Activated T-helper 2 cell treated with anti-CD3 and anti-CD28 coated beads, Interferon-gamma antibody, Interleukin-2, Interleukin-4, amounts not matched to agents 10 μg/mL and 5 μg/mL and 100 μg/mL, durations not matched to agents 14 hours and 24 hours and 36 hours (primary cell): ENCODE measurements around the gene NAGPA. TPM values are rescaled to one million over a fixed set of nuclear protein-coding genes. Genes with fewer than 3 reads are reported as not detected.

Source experiments
- DNase-seq: peaks from one replicate; pipeline ENCODE4 v3.0.0; 2021; ENCODE audit warnings: low spot score
- H3K27ac Mint-ChIP-seq: one replicate; pipeline ENCODE4 v1.8.0; 2021; ENCODE audit warnings: mixed read lengths
- H3K27me3 Mint-ChIP-seq: one replicate; pipeline ENCODE4 v1.8.0; 2021; ENCODE audit warnings: low read depth, mixed read lengths
- H3K36me3 Mint-ChIP-seq: one replicate; pipeline ENCODE4 v1.8.0; 2021; ENCODE audit warnings: low read depth, mixed read lengths
- H3K4me1 Mint-ChIP-seq: one replicate; pipeline ENCODE4 v1.8.0; 2021; ENCODE audit warnings: low read depth, mixed read lengths
- H3K4me3 Mint-ChIP-seq: one replicate; pipeline ENCODE4 v1.8.0; 2021; ENCODE audit warnings: low read depth, mild to moderate bottlenecking, moderate library complexity, mixed read lengths
- H3K9me3 Mint-ChIP-seq: one replicate; pipeline ENCODE4 v1.8.0; 2021; ENCODE audit warnings: mixed read lengths
- intact Hi-C: fragments of 100-400 bp; cut with micrococcal nuclease; formaldehyde crosslinking; loops from one replicate; pipeline ENCODE4 v1.15.1; 2023
- total RNA-seq: library from RNA; stranded (reverse); gene quantifications from 2 replicates; pipeline ENCODE4 v1.2.3, GENCODE V29; 2022

Gene NAGPA
- total RNA-seq, 1 donor from 2014 or later: 9.8 TPM

DNA sequence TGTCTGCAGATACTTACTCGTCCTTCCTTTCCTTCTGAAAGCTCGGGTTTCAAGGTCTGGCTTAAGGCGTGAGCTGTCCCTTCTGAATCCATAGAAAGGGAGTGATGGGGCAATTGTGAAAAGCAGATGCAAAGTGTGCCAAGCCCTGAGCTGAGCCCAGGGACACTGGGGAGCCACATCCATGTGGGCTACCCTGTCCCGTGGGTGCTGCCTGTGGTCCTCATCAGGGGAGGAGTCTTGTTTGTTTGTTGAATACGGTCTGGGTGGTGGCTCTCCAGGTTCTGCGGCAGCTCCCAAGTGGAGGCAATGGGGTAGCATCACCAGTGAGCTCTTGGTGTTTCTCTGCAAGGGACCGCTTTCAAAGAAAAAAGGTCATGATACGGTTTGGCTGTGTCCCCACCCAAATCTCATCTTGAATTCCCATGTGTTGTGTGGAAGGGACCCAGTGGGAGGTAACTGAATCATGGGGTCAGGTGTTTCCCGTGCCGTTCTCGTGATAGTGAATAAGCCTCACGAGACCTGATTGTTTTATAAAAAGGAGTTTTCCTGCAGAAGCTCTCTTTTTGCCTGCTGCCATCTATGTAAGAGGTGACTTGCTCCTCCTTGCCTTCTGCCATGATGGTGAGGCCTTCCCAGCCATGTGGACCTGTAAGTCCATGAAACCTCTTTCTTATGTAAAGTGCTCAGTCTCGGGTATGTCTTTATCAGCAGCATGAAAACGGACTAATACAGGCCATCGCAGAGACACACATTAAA, 36.9 kb upstream of the NAGPA start:
- intact Hi-C loops: loop anchor here (5.0 kb wide), 1 partner anchor 38 kb away; the partner anchor contains the start of gene NAGPA
- peaks cover 17% of the 10 kb centered on the region for H3K4me1 Mint-ChIP-seq
- no peak for DNase-seq
- H3K9me3 Mint-ChIP-seq: no peaks in the 10 kb centered on the region
- H3K27ac Mint-ChIP-seq: peak overlapping the region; percentile 89
- H3K4me3 Mint-ChIP-seq: peak overlapping the region; percentile 45
- H3K36me3 Mint-ChIP-seq: peaks cover 12% of the 10 kb centered on the region
- H3K27me3 Mint-ChIP-seq: peaks cover 3% of the 10 kb centered on the region

DNA sequence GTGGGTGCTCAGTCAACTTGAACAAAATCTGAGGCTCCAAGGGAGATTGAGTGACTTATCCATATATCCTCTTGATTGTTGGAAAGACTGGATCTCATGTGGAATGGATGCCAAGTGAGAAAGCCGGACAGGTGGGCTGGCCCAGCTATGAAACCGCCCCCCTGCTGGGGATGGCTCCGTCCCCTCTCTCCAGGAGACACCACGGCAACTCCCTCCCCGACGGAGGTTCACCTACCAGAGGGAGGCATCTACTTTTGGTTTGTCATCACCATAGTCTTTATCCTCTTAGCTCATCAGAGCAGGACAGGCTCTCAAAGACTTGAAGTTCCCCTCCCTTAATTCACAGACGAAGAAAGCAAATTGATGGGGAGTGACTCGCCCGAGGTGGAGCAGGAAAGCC, 36.1 kb upstream of the NAGPA start:
- no peak overlapping the region for H3K27ac Mint-ChIP-seq
- intact Hi-C loops: loop anchor here (5.0 kb wide), 1 partner anchor 38 kb away; the partner anchor contains the start of gene NAGPA

DNA sequence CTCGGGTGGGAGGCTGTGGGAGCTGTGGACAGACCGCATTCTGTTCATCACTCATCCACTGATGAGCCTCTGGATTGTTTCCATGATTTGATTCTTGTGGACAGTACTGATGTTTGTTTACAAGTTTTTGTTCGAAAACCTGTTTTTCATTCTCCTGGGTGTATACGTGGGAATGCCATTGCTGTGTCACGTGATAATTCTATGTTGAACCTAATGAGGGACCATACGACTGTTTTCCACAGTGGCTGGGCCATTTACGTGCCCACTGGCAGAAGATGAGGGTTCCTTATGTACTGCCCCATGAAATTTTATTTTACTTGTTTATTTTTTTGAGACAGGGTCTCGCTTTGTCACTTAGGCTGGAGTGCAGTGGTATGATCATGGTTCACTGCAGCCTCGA, 35.3 kb upstream of the NAGPA start:
- Mint-ChIP-seq H3K27me3 (peaks cover 3% of the 10 kb centered on the region), H3K27ac (no peak overlapping the region), H3K4me1 (peaks cover 17% of the 10 kb centered on the region), H3K36me3 (peaks cover 4% of the 10 kb centered on the region), H3K9me3 (no peaks in the 10 kb centered on the region), H3K4me3 (no peak overlapping the region)
- DNase-seq: no peak
- intact Hi-C loops: no loop called here

More for the DNA sequence above, 36.1 kb upstream of the NAGPA start:
- no peak for DNase-seq
- Mint-ChIP-seq H3K36me3 (peaks cover 7% of the 10 kb centered on the region), H3K9me3 (no peaks in the 10 kb centered on the region), H3K4me3 (no peak overlapping the region), H3K4me1 (peaks cover 17% of the 10 kb centered on the region), H3K27me3 (peaks cover 3% of the 10 kb centered on the region)

DNA sequence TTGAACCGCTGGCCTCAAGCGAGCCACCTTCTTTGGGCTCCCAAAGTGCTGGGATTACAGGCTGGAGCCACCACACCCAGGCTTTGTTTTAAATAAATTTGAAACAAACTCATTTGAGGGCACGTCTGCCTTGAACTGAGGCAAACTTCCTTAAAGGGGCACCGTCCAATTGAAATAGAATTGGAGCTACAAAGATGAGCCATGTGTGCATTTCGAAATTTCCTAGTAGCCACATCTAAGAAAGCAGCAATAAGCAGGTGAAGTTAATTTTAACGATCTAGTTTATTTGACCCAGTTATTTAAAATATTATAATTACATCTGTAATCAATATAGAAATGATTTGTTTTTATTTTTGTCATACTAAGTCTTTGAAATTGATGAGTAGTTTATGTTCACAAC, 32.8 kb upstream of the NAGPA start:
- Mint-ChIP-seq H3K9me3 (no peaks in the 10 kb centered on the region), H3K27ac (no peak overlapping the region), H3K27me3 (peaks cover 3% of the 10 kb centered on the region), H3K36me3 (no peaks in the 10 kb centered on the region), H3K4me3 (no peak overlapping the region), H3K4me1 (peaks cover 4% of the 10 kb centered on the region)
- no peak for DNase-seq
- intact Hi-C loops: no loop called here

DNA sequence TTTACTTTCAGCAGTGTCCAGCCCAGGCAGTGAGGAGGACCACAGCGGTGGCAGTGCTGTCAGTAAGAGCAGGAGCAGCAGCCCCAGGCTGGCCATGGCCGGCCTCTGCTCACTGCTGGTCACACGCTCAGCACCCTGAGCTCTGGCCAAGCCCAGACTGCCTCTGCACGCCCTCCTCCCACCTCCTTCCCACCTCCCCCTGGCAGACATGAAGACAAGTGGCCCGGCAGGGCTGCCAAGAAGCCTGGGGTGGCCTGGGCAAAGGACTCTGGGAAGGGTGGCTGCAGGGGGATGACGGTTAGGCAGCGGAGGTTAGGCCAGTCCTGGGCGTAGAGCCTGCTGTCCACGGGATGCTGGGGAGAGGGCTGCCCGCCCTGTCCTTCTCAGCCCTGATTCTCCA, 32.1 kb upstream of the NAGPA start, which contains the start of gene C16orf89:
TSS of gene C16orf89 (minus strand) at position 144 of the 400 bp plus-strand sequence. CDS start at position 96, 48 bp downstream.
- Mint-ChIP-seq H3K4me1 (no peaks in the 10 kb centered on the region), H3K9me3 (no peaks in the 10 kb centered on the region), H3K36me3 (no peaks in the 10 kb centered on the region), H3K27me3 (peaks cover 3% of the 10 kb centered on the region), H3K4me3 (no peak within 1 kb of the TSS), H3K27ac (no peak within 1 kb of the TSS)
- DNase-seq: no peak
- intact Hi-C loops: no loop called here

DNA sequence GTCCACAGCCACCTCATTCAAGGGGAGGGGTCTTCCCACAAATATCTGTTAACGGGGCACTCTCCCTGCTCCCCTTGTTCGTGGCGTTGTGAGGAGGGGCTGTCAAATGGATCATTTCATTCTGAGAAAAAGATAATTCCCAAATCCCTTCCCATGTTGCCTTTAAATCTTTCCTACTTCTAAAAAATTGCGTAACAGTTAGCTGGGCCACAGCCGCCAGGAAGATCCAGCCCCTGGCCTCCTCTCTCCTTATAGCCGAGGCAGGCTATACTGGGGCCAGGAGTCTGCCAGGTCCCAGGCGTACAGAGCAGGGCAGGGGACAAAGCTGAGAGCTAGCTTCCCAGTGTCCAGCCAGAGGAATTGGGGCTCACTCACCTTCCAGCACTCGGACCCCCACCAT, 31.6 kb upstream of the NAGPA start:
- intact Hi-C loops: no loop called here

DNA sequence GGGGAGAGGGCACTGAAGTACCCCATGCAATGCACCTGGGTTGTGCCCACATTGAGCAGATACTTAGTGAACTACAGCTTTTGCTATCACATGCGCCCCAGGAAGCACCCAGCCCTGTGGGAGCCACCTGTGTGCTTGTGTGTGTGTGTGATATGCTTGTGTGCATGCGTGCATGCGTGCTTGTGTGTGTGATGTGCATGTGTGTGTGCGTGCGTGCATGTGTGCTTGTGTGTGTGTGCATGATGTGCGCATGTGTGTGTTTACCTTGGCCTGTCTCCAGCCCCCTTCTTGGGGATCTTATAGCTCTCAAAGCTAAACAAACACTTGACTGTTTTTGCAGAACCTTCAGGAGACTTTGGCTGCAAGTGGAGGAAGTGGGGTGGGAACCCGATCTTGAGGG, 31.2 kb upstream of the NAGPA start:
- Mint-ChIP-seq H3K9me3 (no peaks in the 10 kb centered on the region), H3K27me3 (peaks cover 3% of the 10 kb centered on the region), H3K27ac (no peak overlapping the region), H3K36me3 (no peaks in the 10 kb centered on the region), H3K4me1 (no peaks in the 10 kb centered on the region), H3K4me3 (no peak overlapping the region)
- intact Hi-C loops: no loop called here
- DNase-seq: no peak

More for the DNA sequence above, 31.6 kb upstream of the NAGPA start:
- Mint-ChIP-seq H3K36me3 (no peaks in the 10 kb centered on the region), H3K9me3 (no peaks in the 10 kb centered on the region), H3K4me3 (no peak overlapping the region), H3K4me1 (no peaks in the 10 kb centered on the region), H3K27ac (no peak overlapping the region), H3K27me3 (peaks cover 3% of the 10 kb centered on the region)
- no peak for DNase-seq

DNA sequence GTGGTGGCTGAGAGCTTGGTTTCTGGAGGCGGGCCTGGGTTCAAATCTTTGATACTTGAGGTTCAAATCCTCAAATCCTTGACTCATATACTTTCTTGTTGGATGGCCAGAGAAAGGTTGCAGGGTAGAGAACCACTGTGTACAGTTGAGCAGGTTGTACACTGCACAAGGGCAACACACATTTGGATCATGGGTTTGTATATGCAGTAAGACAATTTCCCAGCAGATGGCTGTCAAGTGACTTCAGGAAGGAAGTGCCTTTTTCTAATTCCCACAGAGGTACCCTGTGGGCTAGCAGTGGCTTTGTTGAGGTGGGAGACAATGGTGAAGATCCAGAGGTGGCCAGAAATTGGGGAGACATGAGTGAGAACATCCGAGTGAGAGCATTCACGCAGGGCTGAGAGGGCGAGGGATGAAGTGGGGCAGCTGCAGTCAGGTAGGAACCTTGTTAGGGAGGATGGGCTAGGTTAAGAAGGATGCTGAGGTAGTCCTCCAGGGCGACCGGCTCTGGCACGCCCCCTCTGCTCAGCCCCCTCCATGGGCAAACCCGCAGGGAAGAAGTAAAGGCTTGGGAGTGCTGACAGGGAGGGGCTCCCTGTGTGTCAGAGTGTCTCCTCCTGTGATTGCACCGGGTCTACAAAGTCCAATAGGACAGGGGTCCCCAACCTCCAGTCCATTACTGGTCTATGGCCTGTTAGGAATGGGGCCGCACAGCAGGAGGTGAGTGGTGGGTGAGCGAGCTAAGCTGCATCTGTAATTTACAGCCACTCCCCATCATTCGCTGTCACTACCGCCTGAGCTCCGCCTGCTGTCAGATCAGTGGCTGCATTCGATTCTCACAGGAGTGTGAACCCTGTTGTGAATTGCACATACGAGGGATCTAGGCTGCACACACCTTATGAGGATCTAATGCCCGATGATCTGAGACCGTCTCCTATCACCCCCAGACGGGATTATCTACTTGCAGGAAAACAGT, 29.3 kb upstream of the NAGPA start:
- Mint-ChIP-seq H3K36me3 (no peaks in the 10 kb centered on the region), H3K4me3 (no peak overlapping the region), H3K27ac (no peak overlapping the region), H3K4me1 (no peaks in the 10 kb centered on the region), H3K9me3 (no peaks in the 10 kb centered on the region), H3K27me3 (peaks cover 3% of the 10 kb centered on the region)
- intact Hi-C loops: no loop called here
- DNase-seq: no peak

DNA sequence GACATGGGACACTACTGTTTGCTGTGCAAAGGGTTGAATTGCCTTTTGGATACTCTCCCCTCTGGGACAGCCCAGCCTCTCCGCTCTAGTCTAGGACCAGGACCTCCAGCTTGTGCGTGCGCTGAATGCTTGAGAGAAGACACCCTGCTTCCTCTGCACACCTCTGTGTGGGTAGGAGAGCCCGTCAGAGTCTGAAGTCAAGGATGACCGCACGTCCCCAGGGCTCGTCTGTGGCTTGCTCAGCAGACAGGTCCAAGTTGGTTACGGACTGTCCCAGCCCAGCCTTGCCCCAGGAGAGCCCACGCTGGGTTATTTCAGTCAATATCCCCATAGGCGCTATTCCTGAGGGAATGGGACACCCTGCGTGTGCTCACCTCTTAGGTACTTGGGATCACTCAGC, 28.3 kb upstream of the NAGPA start:
- peaks cover under 1% of the 10 kb centered on the region for H3K27me3 Mint-ChIP-seq
- no peaks in the 10 kb centered on the region for H3K36me3 Mint-ChIP-seq
- no peaks in the 10 kb centered on the region for H3K4me1 Mint-ChIP-seq
- no peak overlapping the region for H3K27ac Mint-ChIP-seq
- intact Hi-C loops: no loop called here
- no peak for DNase-seq
- H3K9me3 Mint-ChIP-seq: no peaks in the 10 kb centered on the region
- H3K4me3 Mint-ChIP-seq: no peak overlapping the region

DNA sequence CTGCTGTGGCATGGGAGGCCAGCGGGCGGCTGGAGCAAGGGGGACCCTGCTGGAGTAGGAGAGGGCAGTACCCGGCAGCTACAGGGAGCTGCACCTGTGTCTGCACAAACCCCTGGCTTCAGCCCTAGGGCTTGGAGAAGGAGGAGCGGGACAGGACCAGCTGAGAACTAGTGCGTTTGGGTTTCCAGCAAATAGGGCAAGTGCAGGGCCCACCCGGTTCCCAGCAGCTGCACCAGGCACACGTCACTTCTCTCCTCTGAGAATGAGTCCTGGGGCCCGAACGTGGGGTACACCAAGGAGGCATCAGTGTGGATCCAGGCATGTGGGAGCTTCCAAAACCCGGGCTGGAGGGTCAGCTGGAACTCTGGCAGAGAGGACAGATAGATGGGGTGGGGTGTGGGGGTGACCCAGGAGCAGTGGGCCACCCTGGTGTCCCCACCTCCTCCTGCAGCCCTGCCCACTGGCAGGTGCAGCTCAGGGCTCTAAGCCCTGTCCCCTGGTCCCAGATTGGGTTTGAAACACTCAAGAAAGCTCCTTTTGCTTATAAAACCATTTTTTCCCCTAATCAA, 26.4 kb upstream of the NAGPA start:
- Mint-ChIP-seq H3K9me3 (no peaks in the 10 kb centered on the region), H3K4me3 (no peak overlapping the region), H3K4me1 (peaks cover 2% of the 10 kb centered on the region), H3K36me3 (no peaks in the 10 kb centered on the region), H3K27ac (no peak overlapping the region), H3K27me3 (no peaks in the 10 kb centered on the region)
- no peak for DNase-seq
- intact Hi-C loops: no loop called here

DNA sequence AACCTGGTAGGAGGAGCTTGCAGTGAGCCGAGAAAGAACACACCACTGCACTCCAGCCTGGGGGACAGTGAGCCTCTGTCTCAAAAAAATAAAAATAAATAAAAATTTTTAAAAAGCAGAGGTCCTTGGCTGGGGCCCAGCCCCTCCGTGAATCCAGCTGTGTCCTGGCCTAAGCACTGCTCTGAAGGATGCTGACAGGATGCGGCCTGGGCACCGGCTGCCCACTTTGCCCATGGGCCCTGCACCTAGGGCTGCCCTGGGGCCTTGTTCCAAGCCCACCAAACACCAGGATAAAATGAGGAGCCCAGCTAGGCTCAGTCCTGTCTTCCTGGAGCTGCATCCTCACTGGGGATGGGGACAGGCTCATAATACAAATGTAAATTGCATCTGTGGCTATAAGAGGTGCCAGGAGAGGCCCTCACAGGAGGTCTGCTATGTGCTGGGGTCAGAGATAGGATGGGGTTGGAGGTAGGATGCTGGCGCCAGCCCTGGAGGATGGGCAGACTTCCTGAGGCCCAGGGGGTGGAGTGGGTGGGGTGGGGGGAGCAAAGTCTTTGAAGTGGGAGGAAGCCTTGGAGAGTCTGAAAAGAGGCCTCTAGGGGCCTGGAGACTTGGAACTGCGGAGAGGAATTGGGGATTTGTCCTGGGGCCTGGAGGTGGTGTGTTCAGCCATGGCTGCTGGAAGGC, 25.8 kb upstream of the NAGPA start:
- Mint-ChIP-seq H3K27ac (no peak overlapping the region), H3K9me3 (no peaks in the 10 kb centered on the region), H3K4me3 (no peak overlapping the region), H3K27me3 (no peaks in the 10 kb centered on the region), H3K36me3 (no peaks in the 10 kb centered on the region), H3K4me1 (peaks cover 2% of the 10 kb centered on the region)
- intact Hi-C loops: no loop called here
- DNase-seq: no peak

DNA sequence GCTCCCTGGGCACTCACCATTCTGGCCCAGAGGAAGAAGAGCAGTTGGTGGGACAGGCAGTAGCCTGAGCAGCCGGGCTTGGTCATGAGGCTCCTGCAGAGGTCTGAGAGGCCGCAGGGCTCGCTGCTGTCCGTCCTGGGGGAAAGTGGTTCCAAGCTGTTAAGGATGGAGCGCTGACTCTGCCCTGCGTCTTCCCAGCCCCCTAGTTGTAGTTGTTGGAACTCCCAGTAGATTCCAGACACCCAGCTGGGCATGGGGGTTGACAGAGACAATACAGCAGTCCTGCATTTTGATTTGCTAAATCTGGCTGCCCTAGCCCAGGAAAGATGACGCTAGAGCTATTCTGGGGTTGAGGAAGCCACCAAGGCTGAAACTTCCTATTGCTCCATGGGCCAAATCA, 24.7 kb upstream of the NAGPA start:
- Mint-ChIP-seq H3K27me3 (no peaks in the 10 kb centered on the region), H3K4me3 (no peak overlapping the region), H3K4me1 (peaks cover 2% of the 10 kb centered on the region), H3K9me3 (no peaks in the 10 kb centered on the region), H3K27ac (no peak overlapping the region), H3K36me3 (no peaks in the 10 kb centered on the region)
- intact Hi-C loops: no loop called here
- DNase-seq: no peak
